K562 (cell line): Measurements from ENCODE around the gene CPLX3. TPM values are rescaled to one million over a fixed set of nuclear protein-coding genes. Genes with fewer than 3 reads are reported as not detected.
A peak's percentile ranks its signal among the peaks of the same experiment; 100 is the strongest.

Source experiments
- ATAC-seq: fragments of 200-7000 bp; cut with Tn5 transposase; 3 replicates; pipeline ENCODE4 v1.9.1; 2020; ENCODE audit warnings: moderate library complexity
- BruUV-seq: library from RNA; stranded (reverse); fragments of 400-500 nt; replicated peaks from 2 replicates; lab custom pipeline; 2021; lab: Mats Ljungman, UMichigan
- CTCF ChIA-PET: fragments of 300-600 bp; formaldehyde crosslinking; extraction: SDS; loops from one replicate; lab custom pipeline; 2021; ENCODE audit warnings: low intra/inter-chr PET ratio; lab: Yijun Ruan, JAX
- POLR2A ChIA-PET: fragments of 300-600, 350-650 bp; sonication (Branson Sonifier 250); formaldehyde crosslinking; extraction: SDS; loops from one replicate; lab custom pipeline; 2021; ENCODE audit warnings: antibody characterized with exemption, inconsistent platforms; lab: Yijun Ruan, JAX
- DNase-seq, 4 experiments: peaks; one replicate each; pipeline versions ENCODE4 v3.0.0 to v3.0.0-alpha.2; 2011 to 2018; ENCODE audit warnings: low spot score in 3 of 4, mixed read lengths in 3 of 4; ENCODE audit errors: extremely low read depth in 1 of 4
- FAIRE-seq: peaks from 2 replicates; lab custom pipeline; 2011; peaks lifted over from hg19 to GRCh38; lab: Jason Lieb, UNC
- H2AFZ ChIP-seq: 2 replicates; pipeline ENCODE4 v1.6.0; 2011; ENCODE audit warnings: low read depth, low read length, control low read depth, inconsistent platforms
- H3K27ac ChIP-seq: fragments of 200-600 bp; 3 replicates; pipeline ENCODE4 v1.8.0; 2011; ENCODE audit warnings: low read depth, mild to moderate bottlenecking, control low read depth, inconsistent platforms, low read length, moderate library complexity, mixed read lengths; ENCODE audit errors: extremely low read depth
- H3K27me3 ChIP-seq, 2 experiments: fragments of 300-600 bp in 1 of 2; 2 replicates in 1 of 2; 3 replicates in 1 of 2; pipeline versions ENCODE4 v1.6.0 to v1.8.0; 2011; ENCODE audit warnings: inconsistent platforms in 2 of 2, low read length in 2 of 2, mild to moderate bottlenecking in 1 of 2, mixed read lengths in 1 of 2, moderate library complexity in 1 of 2; ENCODE audit not compliant: control insufficient read depth in 2 of 2, insufficient read depth in 2 of 2
- H3K36me3 ChIP-seq: fragments of 300-600 bp; 3 replicates; pipeline ENCODE4 v1.8.0; 2011; ENCODE audit warnings: mild to moderate bottlenecking, low read length, inconsistent platforms; ENCODE audit not compliant: control insufficient read depth, insufficient read depth
- H3K4me1 ChIP-seq, 2 experiments: fragments of 200-600 bp in 1 of 2; replicated peaks in 1 of 2; 2 replicates in 1 of 2; 3 replicates in 1 of 2; pipeline versions ENCODE4 v1.5.1 to v1.8.0; 2011; ENCODE audit warnings: inconsistent platforms in 2 of 2, low read length in 2 of 2, mild to moderate bottlenecking in 1 of 2, mixed read lengths in 1 of 2, moderate library complexity in 1 of 2; ENCODE audit not compliant: control insufficient read depth in 2 of 2, insufficient read depth in 2 of 2
- H3K4me2 ChIP-seq: 2 replicates; pipeline ENCODE4 v1.6.1; 2011; ENCODE audit warnings: low read length, control low read depth, inconsistent platforms, mixed read lengths; ENCODE audit not compliant: insufficient read depth
- H3K4me3 ChIP-seq: fragments of 200-600 bp; sonication (generic), shearing (Covaris generic); 2 replicates; pipeline ENCODE4 v1.5.1; 2016; ENCODE audit warnings: control low read depth, inconsistent platforms
- H3K79me2 ChIP-seq: fragments of 200-600 bp; 3 replicates; pipeline ENCODE4 v1.8.0; 2011; ENCODE audit warnings: low read length, inconsistent platforms; ENCODE audit not compliant: control insufficient read depth, insufficient read depth
- H3K9ac ChIP-seq, 2 experiments: 2 replicates each; pipeline versions ENCODE4 v1.6.0 to v1.6.1; 2011; ENCODE audit warnings: low read depth in 2 of 2, low read length in 2 of 2, control low read depth in 1 of 2, inconsistent platforms in 1 of 2, mild to moderate bottlenecking in 1 of 2, mixed read lengths in 1 of 2; ENCODE audit not compliant: insufficient read depth in 1 of 2
- H3K9me1 ChIP-seq: one replicate; pipeline ENCODE4 v1.6.0; 2011; ENCODE audit warnings: inconsistent platforms, mild to moderate bottlenecking, low read length, moderate library complexity; ENCODE audit not compliant: control insufficient read depth, insufficient read depth
- H3K9me3 ChIP-seq: replicated peaks from 2 replicates; pipeline ENCODE4 v1.5.1; 2011; ENCODE audit warnings: low read depth, low read length, inconsistent platforms; ENCODE audit not compliant: control insufficient read depth, insufficient read depth
- H4K20me1 ChIP-seq: replicated peaks from 2 replicates; pipeline ENCODE4 v1.6.1; 2011; ENCODE audit warnings: low read length, inconsistent platforms, mixed read lengths; ENCODE audit not compliant: control insufficient read depth, insufficient read depth
- CHCHD3 ChIP-seq: fragments of 250-450 bp; sonication (Bioruptor Pico); IDR thresholded peaks from 2 replicates; pipeline ENCODE4 v2.1.2; 2022; ENCODE audit warnings: mild to moderate bottlenecking
- CHD4 ChIP-seq: fragments of 200-600 bp; sonication (generic); IDR thresholded peaks from 3 replicates; pipeline ENCODE4 v1.6.1; 2012; ENCODE audit warnings: low read depth, mild to moderate bottlenecking, mixed read lengths, low read length, inconsistent platforms; ENCODE audit not compliant: insufficient read depth, insufficient replicate concordance, poor library complexity, severe bottlenecking
- DIDO1 ChIP-seq: fragments of 450-650 bp; IDR thresholded peaks from 2 replicates; pipeline ENCODE4 v1.6.1; 2016; ENCODE audit warnings: low read depth, missing biosample characterization, missing genetic modification characterization
- EZH2 ChIP-seq: IDR thresholded peaks from 2 replicates; pipeline ENCODE4 v1.6.1; 2012; ENCODE audit warnings: low read depth, mild to moderate bottlenecking, inconsistent platforms, low read length, borderline replicate concordance
- ZNF584 ChIP-seq: fragments of 200-800 bp; sonication (Bioruptor generic); IDR thresholded peaks from 2 replicates; pipeline ENCODE4 v1.6.1; 2016; ENCODE audit warnings: low read depth, mild to moderate bottlenecking, missing genetic modification characterization, missing compliant biosample characterization
- WGBS: fragments of 100-300 bp; shearing (Covaris generic); methylation state at CpG from one replicate; pipeline ENCODE4 v1.1.6; 2016; ENCODE audit warnings: low coverage, mixed read lengths; ENCODE audit not compliant: insufficient coverage; ENCODE audit errors: missing lambda C conversion rate; 5-methylcytosine and 5-hydroxymethylcytosine counted together
- in situ Hi-C: fragments of 300-500 bp; cut with MboI; formaldehyde crosslinking; loops from 4 replicates; pipeline ENCODE4 v1.15.0; 2018; ENCODE audit warnings: inconsistent platforms, mixed read lengths
- intact Hi-C: fragments of 100-400 bp; cut with micrococcal nuclease; formaldehyde crosslinking; loops from 2 replicates; pipeline ENCODE4 v1.14.2; 2022
- polyA plus RNA-seq, 8 experiments: library from polyadenylated mRNA; depleted of rRNA in 4 of 8; stranded (reverse) in 5 of 8; unstranded in 3 of 8; fragments of >200 nt; fragmentation: Nextera tagmentation in 2 of 8; fragmentation: Illumina TruSeq in 1 of 8; extraction: Ambion mirVana in 2 of 8; extraction: Trizol in 1 of 8; gene quantifications; 2 replicates each; pipeline versions ENCODE4 v1.2.1 to v1.2.3, GENCODE V29; 2011 to 2014; ENCODE audit warnings: inconsistent platforms in 1 of 8, missing spikeins in 1 of 8
- total RNA-seq, 7 experiments: library from RNA; depleted of rRNA in 6 of 7; stranded (reverse); fragments of >200 nt in 6 of 7; fragmentation: Illumina TruSeq in 2 of 7; extraction: Trizol in 2 of 7; gene quantifications; 2 replicates each; pipeline versions ENCODE4 v1.2.1 to v1.2.3, GENCODE V29; 2011 to 2021; ENCODE audit warnings: low replicate concordance in 1 of 7
- TF ChIP-seq, protein P1 (sequence below): fragments of 150-350 bp; conservative IDR thresholded peaks from 2 replicates; pipeline ENCODE4 v1.6.1; 2014; ENCODE audit warnings: low read length
- TF ChIP-seq, protein P2 (sequence below): fragments of 250-450 bp; sonication (Bioruptor Pico); IDR thresholded peaks from 2 replicates; pipeline ENCODE4 v1.4.0; 2020; ENCODE audit warnings: borderline replicate concordance
- TF ChIP-seq, protein P3 (sequence below), 2 experiments: fragments of 450-650 bp; IDR thresholded peaks; 2 replicates each; pipeline ENCODE4 v1.6.1; 2016
- TF ChIP-seq, protein P4 (sequence below): fragments of 450-650 bp; IDR thresholded peaks from 2 replicates; pipeline ENCODE4 v1.7.1; 2018; ENCODE audit warnings: mild to moderate bottlenecking, low read depth; ENCODE audit not compliant: partially characterized antibody

CPLX3 gene
- total and polyA plus RNA-seq, 9 of the 15 experiments (the other 6 are each of a cell fraction or from before 2014, with no cell fraction given), result not detected

DNA sequence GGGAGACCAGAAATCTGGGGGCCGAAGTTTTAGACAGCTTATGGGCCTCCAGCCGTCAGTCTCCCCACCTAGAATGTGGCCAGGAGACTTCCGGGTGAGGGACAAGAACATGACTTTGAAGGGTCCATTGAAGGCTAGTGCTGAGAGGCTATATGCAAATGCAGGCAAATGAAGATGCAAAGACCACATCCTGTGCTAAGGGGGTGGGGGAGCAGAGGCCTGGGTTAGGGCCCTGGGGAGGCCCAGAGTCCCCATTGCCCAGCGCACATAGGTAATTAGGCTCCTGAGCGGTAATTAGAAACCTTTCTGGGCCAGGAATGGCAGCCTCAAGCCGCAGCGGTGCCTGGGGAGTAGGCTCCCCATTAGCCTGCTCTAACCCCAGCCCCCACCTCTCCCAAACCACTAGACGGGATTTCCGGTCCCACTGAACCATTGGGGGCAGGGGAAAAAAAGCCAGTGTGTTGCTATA lies 37.7 kb upstream of the CPLX3 start:
- ATAC-seq (no peak), DNase-seq (no peak), FAIRE-seq (no peak)
- WGBS, result 71% methylated on average over 5 of the region's 9 CpGs
- H3K4me1 ChIP-seq, result peaks cover 35 to 61% of the 10 kb centered on the region in 2 experiments
- H3K79me2 ChIP-seq, result peaks cover 93% of the 10 kb centered on the region
- peak overlapping the region in 1 of 2 experiments; percentile 21; a peak in 1 of 4 replicates for H3K9ac ChIP-seq
- H3K27ac ChIP-seq, result no peak overlapping the region
- peaks cover 74% of the 10 kb centered on the region; the same call in 2 of the 3 replicates for H3K36me3 ChIP-seq
- TF ChIP-seq, protein P1, sequence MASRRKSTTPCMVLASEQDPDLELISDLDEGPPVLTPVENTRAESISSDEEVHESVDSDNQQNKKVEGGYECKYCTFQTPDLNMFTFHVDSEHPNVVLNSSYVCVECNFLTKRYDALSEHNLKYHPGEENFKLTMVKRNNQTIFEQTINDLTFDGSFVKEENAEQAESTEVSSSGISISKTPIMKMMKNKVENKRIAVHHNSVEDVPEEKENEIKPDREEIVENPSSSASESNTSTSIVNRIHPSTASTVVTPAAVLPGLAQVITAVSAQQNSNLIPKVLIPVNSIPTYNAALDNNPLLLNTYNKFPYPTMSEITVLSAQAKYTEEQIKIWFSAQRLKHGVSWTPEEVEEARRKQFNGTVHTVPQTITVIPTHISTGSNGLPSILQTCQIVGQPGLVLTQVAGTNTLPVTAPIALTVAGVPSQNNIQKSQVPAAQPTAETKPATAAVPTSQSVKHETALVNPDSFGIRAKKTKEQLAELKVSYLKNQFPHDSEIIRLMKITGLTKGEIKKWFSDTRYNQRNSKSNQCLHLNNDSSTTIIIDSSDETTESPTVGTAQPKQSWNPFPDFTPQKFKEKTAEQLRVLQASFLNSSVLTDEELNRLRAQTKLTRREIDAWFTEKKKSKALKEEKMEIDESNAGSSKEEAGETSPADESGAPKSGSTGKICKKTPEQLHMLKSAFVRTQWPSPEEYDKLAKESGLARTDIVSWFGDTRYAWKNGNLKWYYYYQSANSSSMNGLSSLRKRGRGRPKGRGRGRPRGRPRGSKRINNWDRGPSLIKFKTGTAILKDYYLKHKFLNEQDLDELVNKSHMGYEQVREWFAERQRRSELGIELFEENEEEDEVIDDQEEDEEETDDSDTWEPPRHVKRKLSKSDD, result no peak
- no peak for TF ChIP-seq DIDO1 (tag)
- TF ChIP-seq ZNF584 (CRISPR knock-in tag), result no peak
- TF ChIP-seq, protein P2, sequence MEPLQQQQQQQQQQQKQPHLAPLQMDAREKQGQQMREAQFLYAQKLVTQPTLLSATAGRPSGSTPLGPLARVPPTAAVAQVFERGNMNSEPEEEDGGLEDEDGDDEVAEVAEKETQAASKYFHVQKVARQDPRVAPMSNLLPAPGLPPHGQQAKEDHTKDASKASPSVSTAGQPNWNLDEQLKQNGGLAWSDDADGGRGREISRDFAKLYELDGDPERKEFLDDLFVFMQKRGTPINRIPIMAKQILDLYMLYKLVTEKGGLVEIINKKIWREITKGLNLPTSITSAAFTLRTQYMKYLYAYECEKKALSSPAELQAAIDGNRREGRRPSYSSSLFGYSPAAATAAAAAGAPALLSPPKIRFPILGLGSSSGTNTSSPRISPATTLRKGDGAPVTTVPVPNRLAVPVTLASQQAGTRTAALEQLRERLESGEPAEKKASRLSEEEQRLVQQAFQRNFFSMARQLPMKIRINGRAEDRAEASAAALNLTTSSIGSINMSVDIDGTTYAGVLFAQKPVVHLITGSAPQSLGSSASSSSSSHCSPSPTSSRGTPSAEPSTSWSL (CRISPR knock-in tag), result no peak
- no peak for TF ChIP-seq CHCHD3
- no peak for TF ChIP-seq CHD4
- TF ChIP-seq, protein P3, sequence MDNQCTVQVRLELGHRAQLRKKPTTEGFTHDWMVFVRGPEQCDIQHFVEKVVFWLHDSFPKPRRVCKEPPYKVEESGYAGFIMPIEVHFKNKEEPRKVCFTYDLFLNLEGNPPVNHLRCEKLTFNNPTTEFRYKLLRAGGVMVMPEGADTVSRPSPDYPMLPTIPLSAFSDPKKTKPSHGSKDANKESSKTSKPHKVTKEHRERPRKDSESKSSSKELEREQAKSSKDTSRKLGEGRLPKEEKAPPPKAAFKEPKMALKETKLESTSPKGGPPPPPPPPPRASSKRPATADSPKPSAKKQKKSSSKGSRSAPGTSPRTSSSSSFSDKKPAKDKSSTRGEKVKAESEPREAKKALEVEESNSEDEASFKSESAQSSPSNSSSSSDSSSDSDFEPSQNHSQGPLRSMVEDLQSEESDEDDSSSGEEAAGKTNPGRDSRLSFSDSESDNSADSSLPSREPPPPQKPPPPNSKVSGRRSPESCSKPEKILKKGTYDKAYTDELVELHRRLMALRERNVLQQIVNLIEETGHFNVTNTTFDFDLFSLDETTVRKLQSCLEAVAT (IDR thresholded peaks at IDR 0.05), result no peak
- TF ChIP-seq, protein P4, sequence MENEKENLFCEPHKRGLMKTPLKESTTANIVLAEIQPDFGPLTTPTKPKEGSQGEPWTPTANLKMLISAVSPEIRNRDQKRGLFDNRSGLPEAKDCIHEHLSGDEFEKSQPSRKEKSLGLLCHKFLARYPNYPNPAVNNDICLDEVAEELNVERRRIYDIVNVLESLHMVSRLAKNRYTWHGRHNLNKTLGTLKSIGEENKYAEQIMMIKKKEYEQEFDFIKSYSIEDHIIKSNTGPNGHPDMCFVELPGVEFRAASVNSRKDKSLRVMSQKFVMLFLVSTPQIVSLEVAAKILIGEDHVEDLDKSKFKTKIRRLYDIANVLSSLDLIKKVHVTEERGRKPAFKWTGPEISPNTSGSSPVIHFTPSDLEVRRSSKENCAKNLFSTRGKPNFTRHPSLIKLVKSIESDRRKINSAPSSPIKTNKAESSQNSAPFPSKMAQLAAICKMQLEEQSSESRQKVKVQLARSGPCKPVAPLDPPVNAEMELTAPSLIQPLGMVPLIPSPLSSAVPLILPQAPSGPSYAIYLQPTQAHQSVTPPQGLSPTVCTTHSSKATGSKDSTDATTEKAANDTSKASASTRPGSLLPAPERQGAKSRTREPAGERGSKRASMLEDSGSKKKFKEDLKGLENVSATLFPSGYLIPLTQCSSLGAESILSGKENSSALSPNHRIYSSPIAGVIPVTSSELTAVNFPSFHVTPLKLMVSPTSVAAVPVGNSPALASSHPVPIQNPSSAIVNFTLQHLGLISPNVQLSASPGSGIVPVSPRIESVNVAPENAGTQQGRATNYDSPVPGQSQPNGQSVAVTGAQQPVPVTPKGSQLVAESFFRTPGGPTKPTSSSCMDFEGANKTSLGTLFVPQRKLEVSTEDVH, result no peak
- TF ChIP-seq EZH2, result no peak
- intact Hi-C loops (no loop called here), in situ Hi-C loops (no loop called here)
- H3K4me3 ChIP-seq, result no peak overlapping the region
- H2AFZ ChIP-seq, result no peak overlapping the region
- no peaks in the 10 kb centered on the region for H3K27me3 ChIP-seq
- peaks cover 40% of the 10 kb centered on the region for H4K20me1 ChIP-seq
- H3K4me2 ChIP-seq, result no peak overlapping the region
- H3K9me3 ChIP-seq, result no peaks in the 10 kb centered on the region
- ChIA-PET POLR2A (interaction anchor here (0.5 kb wide), 1 partner anchor 8 kb away, joined by 3 read pairs; no protein-coding TSS in a partner anchor), CTCF (no interaction called here)
- BruUV-seq, result no TSS peak
- no peaks in the 10 kb centered on the region for H3K9me1 ChIP-seq
